ENCODE measurements around the gene CLASP1. TPM values are rescaled to one million over a fixed set of nuclear protein-coding genes. Genes with fewer than 3 reads are reported as not detected.

CLASP1 gene
- total and polyA plus RNA-seq, 3 donors from 2014 or later: 43.8 to 130 (median 103) TPM

GRCh38 chr2:121293450-121294325 lies 355.6 kb downstream of the CLASP1 start:
- no peak overlapping the region for H3K4me3 ChIP-seq
- H3K27ac ChIP-seq: no peak overlapping the region
- WGBS, 2 donors: 76 to 82% methylated on average over 14 of the region's 14 CpGs
- intact Hi-C loops (cut with DNase I; ENCODE audit: low total_unique reads): no loop called here
- H3K27me3 ChIP-seq: no peaks in the 10 kb centered on the region
- H3K4me1 ChIP-seq: no peaks in the 10 kb centered on the region
- TF ChIP-seq CTCF (IDR thresholded peaks at IDR 0.05) (no peak), POLR2A (IDR thresholded peaks at IDR 0.05) (no peak)
- H3K9me3 ChIP-seq: no peaks in the 10 kb centered on the region
- H3K36me3 ChIP-seq (ENCODE audit: low read depth, missing control alignments): no peaks in the 10 kb centered on the region
- peak; percentile 7 for DNase-seq

- TF ChIP-seq CTCF (IDR thresholded peaks at IDR 0.05) (no peak), POLR2A (IDR thresholded peaks at IDR 0.05) (no peak)
- Histone ChIP-seq H3K27me3 (no peaks in the 10 kb centered on the region), H3K4me3 (no peak overlapping the region), H3K9me3 (no peaks in the 10 kb centered on the region), H3K36me3 (ENCODE audit: low read depth, missing control alignments) (no peaks in the 10 kb centered on the region), H3K4me1 (no peaks in the 10 kb centered on the region), H3K27ac (no peak overlapping the region)
- 90 to 95% methylated on average over 5 of the region's 5 CpGs for WGBS, 2 donors
- peak; percentile 2 for DNase-seq
- intact Hi-C loops (cut with DNase I; ENCODE audit: low total_unique reads): no loop called here
These were observed 358.0 kb downstream of the CLASP1 start for GRCh38 chr2:121291251-121291580.

- Histone ChIP-seq H3K27ac (no peak overlapping the region), H3K27me3 (no peaks in the 10 kb centered on the region), H3K4me1 (peaks cover 3% of the 10 kb centered on the region), H3K4me3 (no peak overlapping the region), H3K9me3 (no peaks in the 10 kb centered on the region), H3K36me3 (ENCODE audit: low read depth, missing control alignments) (no peaks in the 10 kb centered on the region)
- intact Hi-C loops (cut with DNase I; ENCODE audit: low total_unique reads): no loop called here
- no peak for DNase-seq
- TF ChIP-seq CTCF (IDR thresholded peaks at IDR 0.05) (no peak), POLR2A (IDR thresholded peaks at IDR 0.05) (no peak)
- WGBS, 2 donors: 85 to 86% methylated on average over 4 to 5 of the region's 5 CpGs
These were observed 360.0 kb downstream of the CLASP1 start for GRCh38 chr2:121289271-121289670.

- intact Hi-C loops (cut with DNase I; ENCODE audit: low total_unique reads): no loop called here
- WGBS, 2 donors: 79 to 87% methylated on average over 12 of the region's 12 CpGs
- no peak overlapping the region for H3K4me3 ChIP-seq
- no peaks in the 10 kb centered on the region for H3K27me3 ChIP-seq
- TF ChIP-seq POLR2A (IDR thresholded peaks at IDR 0.05): no peak
- H3K36me3 ChIP-seq (ENCODE audit: low read depth, missing control alignments): no peaks in the 10 kb centered on the region
- no peak for DNase-seq
- H3K4me1 ChIP-seq: peaks cover 3% of the 10 kb centered on the region
- no peaks in the 10 kb centered on the region for H3K9me3 ChIP-seq
- H3K27ac ChIP-seq: no peak overlapping the region
These were observed 360.6 kb downstream of the CLASP1 start for GRCh38 chr2:121288454-121289231.

GRCh38 chr2:121287956-121288355 lies 361.3 kb downstream of the CLASP1 start:
- DNase-seq: no peak
- intact Hi-C loops (cut with DNase I; ENCODE audit: low total_unique reads): no loop called here
- H3K36me3 ChIP-seq (ENCODE audit: low read depth, missing control alignments): no peaks in the 10 kb centered on the region
- TF ChIP-seq POLR2A (IDR thresholded peaks at IDR 0.05) (no peak), CTCF (IDR thresholded peaks at IDR 0.05) (no peak)
- H3K27ac ChIP-seq: no peak overlapping the region
- H3K9me3 ChIP-seq: no peaks in the 10 kb centered on the region
- no peak overlapping the region for H3K4me3 ChIP-seq
- peaks cover 3% of the 10 kb centered on the region for H3K4me1 ChIP-seq
- WGBS, 2 donors: 83 to 94% methylated on average over 4 of the region's 4 CpGs
- no peaks in the 10 kb centered on the region for H3K27me3 ChIP-seq
